ENCODE results near the gene AFMID. TPM values are rescaled to one million over a fixed set of nuclear protein-coding genes. Genes with fewer than 3 reads are reported as not detected.

AFMID gene
- total and polyA plus RNA-seq, 9 of the 15 experiments (the other 6 are each of a cell fraction or from before 2014, with no cell fraction given), result 62.1 to 188 (median 74.4) TPM

- TF ChIP-seq VEZF1 (CRISPR knock-in tag; IDR thresholded peaks at IDR 0.05), result peak; percentile 57
- no peak for TF ChIP-seq HDAC3 (IDR thresholded peaks at IDR 0.05; ENCODE audit: borderline replicate concordance, partially characterized antibody)
- TF ChIP-seq DPF2 (IDR thresholded peaks at IDR 0.05), result peak; percentile 57
- no peak for TF ChIP-seq FOXJ2 (tag; IDR thresholded peaks at IDR 0.05)
- no peak for TF ChIP-seq NBN (IDR thresholded peaks at IDR 0.05; ENCODE audit: low read depth)
- TF ChIP-seq SIN3B (IDR thresholded peaks at IDR 0.05; ENCODE audit: low read depth), result no peak
- no peak for TF ChIP-seq PHTF2 (CRISPR knock-in tag; IDR thresholded peaks at IDR 0.05)
- TF ChIP-seq SAFB (IDR thresholded peaks at IDR 0.05; ENCODE audit: borderline replicate concordance, low read depth, low read length), result peak; percentile 56; the same call in 1 of the 2 replicates
- TF ChIP-seq RBM34 (IDR thresholded peaks at IDR 0.05; ENCODE audit: borderline replicate concordance, insufficient read depth, low read length), result no peak
- no peak for TF ChIP-seq ZC3H8 (IDR thresholded peaks at IDR 0.05)
- no peak; the same call in 1 of the 2 replicates for TF ChIP-seq RAD51 (IDR thresholded peaks at IDR 0.05; ENCODE audit: borderline replicate concordance, low read depth)
- TF ChIP-seq CEBPG (CRISPR knock-in tag; IDR thresholded peaks at IDR 0.05), result peak; percentile 36; the same call in 1 of the 2 replicates
- TF ChIP-seq CEBPG (tag; conservative IDR thresholded peaks at IDR 0.05 in 1 of 2, IDR thresholded peaks at IDR 0.05 in 1 of 2), result no peak
- TF ChIP-seq, protein P1, sequence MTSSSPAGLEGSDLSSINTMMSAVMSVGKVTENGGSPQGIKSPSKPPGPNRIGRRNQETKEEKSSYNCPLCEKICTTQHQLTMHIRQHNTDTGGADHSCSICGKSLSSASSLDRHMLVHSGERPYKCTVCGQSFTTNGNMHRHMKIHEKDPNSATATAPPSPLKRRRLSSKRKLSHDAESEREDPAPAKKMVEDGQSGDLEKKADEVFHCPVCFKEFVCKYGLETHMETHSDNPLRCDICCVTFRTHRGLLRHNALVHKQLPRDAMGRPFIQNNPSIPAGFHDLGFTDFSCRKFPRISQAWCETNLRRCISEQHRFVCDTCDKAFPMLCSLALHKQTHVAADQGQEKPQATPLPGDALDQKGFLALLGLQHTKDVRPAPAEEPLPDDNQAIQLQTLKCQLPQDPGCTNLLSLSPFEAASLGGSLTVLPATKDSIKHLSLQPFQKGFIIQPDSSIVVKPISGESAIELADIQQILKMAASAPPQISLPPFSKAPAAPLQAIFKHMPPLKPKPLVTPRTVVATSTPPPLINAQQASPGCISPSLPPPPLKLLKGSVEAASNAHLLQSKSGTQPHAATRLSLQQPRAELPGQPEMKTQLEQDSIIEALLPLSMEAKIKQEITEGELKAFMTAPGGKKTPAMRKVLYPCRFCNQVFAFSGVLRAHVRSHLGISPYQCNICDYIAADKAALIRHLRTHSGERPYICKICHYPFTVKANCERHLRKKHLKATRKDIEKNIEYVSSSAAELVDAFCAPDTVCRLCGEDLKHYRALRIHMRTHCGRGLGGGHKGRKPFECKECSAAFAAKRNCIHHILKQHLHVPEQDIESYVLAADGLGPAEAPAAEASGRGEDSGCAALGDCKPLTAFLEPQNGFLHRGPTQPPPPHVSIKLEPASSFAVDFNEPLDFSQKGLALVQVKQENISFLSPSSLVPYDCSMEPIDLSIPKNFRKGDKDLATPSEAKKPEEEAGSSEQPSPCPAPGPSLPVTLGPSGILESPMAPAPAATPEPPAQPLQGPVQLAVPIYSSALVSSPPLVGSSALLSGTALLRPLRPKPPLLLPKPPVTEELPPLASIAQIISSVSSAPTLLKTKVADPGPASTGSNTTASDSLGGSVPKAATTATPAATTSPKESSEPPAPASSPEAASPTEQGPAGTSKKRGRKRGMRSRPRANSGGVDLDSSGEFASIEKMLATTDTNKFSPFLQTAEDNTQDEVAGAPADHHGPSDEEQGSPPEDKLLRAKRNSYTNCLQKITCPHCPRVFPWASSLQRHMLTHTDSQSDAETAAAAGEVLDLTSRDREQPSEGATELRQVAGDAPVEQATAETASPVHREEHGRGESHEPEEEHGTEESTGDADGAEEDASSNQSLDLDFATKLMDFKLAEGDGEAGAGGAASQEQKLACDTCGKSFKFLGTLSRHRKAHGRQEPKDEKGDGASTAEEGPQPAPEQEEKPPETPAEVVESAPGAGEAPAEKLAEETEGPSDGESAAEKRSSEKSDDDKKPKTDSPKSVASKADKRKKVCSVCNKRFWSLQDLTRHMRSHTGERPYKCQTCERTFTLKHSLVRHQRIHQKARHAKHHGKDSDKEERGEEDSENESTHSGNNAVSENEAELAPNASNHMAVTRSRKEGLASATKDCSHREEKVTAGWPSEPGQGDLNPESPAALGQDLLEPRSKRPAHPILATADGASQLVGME (CRISPR knock-in tag; IDR thresholded peaks at IDR 0.05), result 0 out of 2 replicates have a peak, but pooled peaks have one; percentile 41
- TF ChIP-seq ZFP1 (CRISPR knock-in tag; IDR thresholded peaks at IDR 0.05), result no peak
- peak; percentile 89 for TF ChIP-seq ZBTB7A (IDR thresholded peaks at IDR 0.05; ENCODE audit: borderline replicate concordance, control insufficient read depth, low read depth, low read length)
- TF ChIP-seq TFAP4 (CRISPR knock-in tag; IDR thresholded peaks at IDR 0.05; ENCODE audit: borderline replicate concordance), result peak; percentile 81
- TF ChIP-seq, protein P2, sequence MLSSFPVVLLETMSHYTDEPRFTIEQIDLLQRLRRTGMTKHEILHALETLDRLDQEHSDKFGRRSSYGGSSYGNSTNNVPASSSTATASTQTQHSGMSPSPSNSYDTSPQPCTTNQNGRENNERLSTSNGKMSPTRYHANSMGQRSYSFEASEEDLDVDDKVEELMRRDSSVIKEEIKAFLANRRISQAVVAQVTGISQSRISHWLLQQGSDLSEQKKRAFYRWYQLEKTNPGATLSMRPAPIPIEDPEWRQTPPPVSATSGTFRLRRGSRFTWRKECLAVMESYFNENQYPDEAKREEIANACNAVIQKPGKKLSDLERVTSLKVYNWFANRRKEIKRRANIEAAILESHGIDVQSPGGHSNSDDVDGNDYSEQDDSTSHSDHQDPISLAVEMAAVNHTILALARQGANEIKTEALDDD (IDR thresholded peaks at IDR 0.05), result no peak
- no peak for TF ChIP-seq EHMT2 (IDR thresholded peaks at IDR 0.05)
Observed at GRCh38 chr17:78140169-78141051, 46.8 kb upstream of the AFMID start (continued).
